SK-N-MC (cell line): ENCODE data around the gene RPL28.

Source experiments
- EZH2 ChIP-seq: fragments of 200-600 bp; sonication (generic); IDR thresholded peaks from one replicate; pipeline ENCODE4 v1.6.1; 2017; ENCODE audit warnings: antibody characterized with exemption
- FOXP2 ChIP-seq: optimal IDR thresholded peaks from 2 replicates; pipeline ENCODE3; 2011; ENCODE audit warnings: mild to moderate bottlenecking, moderate library complexity; ENCODE audit not compliant: insufficient read depth; ENCODE audit errors: extremely low read length, control extremely low read depth
- POLR2AphosphoS5 ChIP-seq: IDR thresholded peaks from 2 replicates; pipeline ENCODE4 v1.6.1; 2012; ENCODE audit warnings: mild to moderate bottlenecking, low read depth, low read length, borderline replicate concordance

- no peak for TF ChIP-seq EZH2
- no peak for TF ChIP-seq POLR2AphosphoS5
- no peak for TF ChIP-seq FOXP2
Observed at GRCh38 chr19:55370305-55370988, 15.3 kb upstream of the RPL28 start, which contains the start of gene IL11.
